HG03039 (cell line): ENCODE results near the gene TRAF1.
A peak's percentile ranks its signal among the peaks of the same experiment; 100 is the strongest.

Experiments
- ATAC-seq: cut with Tn5 transposase; IDR thresholded peaks from one replicate; pipeline ENCODE4 v1.9.1; 2021; ENCODE audit warnings: mild to moderate bottlenecking, moderate library complexity; ENCODE audit not compliant: unreplicated experiment

TRAF1 gene

GRCh38 chr9:120890320-120891244, 36.0 kb downstream of the TRAF1 start:
- ATAC-seq, result no peak

DNA sequence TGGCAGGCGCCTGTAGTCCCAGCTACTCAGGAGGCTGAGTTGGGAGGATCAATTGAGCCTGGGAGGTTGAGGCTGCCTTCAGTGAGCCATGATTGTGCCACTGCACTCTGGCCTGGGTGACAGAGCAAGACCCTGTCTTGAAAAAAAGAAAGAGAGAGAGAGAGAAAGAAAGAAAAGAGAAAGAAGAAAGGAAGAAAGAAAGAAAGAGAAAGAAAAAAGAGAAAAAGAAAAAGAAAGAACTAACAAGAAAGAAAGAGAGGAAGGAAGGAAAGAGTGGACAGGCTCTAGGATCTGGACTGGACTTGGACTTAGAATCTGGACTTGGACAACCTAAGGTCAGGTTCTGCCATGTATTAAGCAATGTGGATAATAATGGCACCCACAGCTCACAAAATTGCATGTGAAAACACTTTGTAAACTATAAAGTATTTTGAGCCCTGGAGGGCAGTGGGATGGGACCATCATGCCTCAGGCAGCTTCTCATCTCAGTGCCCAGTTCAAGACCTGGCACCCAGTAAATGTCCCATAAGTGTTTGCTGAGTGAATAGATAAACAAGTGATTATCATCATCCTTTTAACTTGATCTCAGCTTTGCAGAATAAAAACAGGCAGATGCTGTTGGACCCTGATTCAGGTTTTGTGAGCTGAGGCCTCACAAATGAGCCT, 36.9 kb downstream of the TRAF1 start:
- no peak for ATAC-seq

- ATAC-seq, result no peak
Measured at GRCh38 chr9:120888626-120889025, 38.0 kb downstream of the TRAF1 start.

DNA sequence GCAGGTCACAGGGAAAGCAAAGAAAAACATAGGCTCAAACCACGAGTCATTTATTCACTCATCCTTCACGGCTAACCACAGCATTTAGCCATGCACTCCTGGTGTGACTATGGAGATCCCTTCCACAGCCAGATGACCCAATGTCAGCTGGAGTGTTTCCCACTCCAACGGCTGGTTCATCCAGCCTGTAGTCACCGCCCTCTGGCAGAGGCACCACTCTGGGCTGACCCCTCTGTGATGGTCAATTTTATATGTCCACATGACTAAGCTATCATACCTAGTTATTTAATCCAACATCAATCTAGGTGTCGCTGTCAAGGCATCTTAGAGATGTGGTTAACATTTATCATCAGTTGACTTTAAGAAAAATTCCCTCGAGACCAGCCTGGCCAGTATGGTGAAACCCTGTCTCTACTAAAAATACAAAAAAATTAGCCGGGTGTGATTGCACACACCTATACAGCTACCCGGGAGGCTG, 40.1 kb downstream of the TRAF1 start:
- no peak for ATAC-seq

- no peak for ATAC-seq
Measured at GRCh38 chr9:120885958-120886357, 40.6 kb downstream of the TRAF1 start.

- ATAC-seq, result no peak
Measured at GRCh38 chr9:120885457-120885856, 41.1 kb downstream of the TRAF1 start.

GRCh38 chr9:120883608-120883996, 43.0 kb downstream of the TRAF1 start:
- no peak for ATAC-seq

DNA sequence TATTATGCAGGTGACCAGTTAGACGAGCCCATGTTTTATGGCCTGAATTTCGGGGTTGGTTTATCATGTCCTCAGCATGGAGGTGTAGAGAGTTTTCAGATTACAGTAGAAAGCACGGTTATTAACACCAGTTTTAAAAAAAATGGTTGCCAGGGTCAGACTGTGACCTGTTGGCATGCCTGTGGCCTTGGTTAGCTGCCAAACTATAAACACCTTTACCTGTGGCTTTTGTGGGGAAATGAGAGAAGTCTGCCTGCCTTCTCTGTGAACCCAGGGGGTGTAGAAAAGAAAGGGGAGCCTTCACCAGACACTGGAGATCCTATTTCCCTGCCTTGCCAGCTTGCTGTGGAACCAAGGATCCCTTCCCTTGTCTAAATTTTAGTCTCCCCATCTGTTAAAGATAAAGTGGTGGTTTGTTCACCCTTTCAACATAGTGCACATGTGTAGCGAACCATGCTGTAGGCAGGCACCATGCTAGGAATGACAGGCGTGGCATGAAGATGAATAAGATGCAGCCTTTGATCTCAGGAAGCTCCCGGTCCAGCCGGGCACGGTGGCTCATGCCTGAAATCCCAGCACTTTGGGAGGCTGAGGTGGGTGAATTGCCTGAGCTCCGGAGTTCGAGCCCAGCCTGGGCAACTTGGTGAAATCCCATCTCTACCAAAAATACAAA, 43.5 kb downstream of the TRAF1 start:
- no peak for ATAC-seq

- ATAC-seq, result no peak
Measured at GRCh38 chr9:120879446-120879845, 47.1 kb downstream of the TRAF1 start.

DNA sequence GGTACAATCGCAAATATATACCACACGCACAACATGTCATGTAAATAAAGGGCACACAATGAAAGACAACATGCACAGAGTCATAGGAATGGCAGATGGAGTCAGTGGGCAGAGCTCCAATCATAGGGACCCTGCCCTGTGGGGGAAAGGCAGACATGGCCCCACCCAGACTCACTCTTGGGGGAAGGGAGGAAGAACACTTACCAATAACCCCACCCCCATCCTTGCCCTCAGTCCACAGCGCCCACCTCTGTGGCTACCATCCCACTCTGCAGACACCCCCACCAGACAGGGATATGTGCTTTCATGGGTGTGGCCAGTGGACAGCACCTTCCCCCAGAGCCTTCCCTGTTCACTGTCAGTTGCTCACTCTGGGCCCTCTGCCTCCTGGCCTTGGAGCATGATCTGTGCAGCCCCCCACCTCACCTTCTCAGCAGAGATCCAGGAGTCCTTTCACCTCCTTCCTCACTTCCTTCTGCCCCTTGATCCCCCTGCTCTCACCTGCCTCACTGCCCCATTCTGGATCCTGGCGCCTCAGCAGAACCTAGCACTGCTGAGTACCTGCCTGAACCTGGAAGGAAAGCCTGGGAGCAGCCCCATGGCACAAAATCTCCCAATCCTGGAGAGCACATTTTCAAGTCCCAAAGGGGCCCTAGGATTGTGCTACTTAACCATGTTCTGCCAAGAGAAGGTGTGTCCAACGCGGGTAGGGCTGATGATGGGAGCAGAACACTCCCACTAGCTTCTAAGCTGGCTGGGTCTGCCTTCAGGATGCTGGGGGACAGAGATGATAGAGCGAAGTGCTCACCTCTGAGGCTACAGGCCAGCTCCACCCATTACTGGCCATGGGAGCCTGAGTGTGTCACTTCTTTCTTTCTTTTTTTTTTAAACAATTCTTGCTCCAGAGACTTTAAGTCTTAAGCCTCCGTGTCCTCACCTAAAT, 48.1 kb downstream of the TRAF1 start:
- ATAC-seq, result no peak

DNA sequence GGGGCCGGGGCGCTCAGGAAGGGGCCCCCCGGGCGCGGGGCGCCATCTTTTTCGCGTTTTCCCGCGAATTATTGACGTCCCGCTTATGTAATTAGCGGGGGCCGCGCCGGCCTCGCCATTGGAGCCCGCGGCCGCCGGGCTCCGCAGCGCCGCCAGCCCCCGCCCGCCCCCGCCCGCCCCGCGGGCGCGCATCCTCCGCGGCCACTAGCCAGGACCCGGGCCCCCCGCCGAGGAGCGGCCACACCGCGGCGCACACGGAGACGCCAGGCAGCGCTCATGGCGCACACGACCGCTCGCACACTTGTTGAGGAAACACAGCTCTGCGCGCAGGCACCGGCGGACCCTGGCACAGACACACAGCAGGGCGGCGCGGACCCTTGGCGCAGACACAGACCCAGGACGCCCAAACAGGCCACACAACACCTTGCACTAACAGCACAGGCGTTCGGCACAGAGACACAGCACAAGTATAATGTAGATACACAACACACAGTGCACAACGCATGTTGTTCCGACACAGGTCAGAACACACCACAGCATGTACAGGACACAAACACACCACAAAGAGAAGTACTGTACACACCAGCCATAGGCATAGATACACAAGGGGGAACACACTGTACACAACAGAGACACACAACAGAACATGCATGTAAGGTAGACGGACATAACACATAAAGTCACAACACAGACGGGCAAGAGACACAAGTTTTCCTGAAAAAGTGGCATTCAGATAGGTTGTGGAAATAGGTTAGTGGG, 49.1 kb downstream of the TRAF1 start:
- ATAC-seq, result peak; percentile 30

DNA sequence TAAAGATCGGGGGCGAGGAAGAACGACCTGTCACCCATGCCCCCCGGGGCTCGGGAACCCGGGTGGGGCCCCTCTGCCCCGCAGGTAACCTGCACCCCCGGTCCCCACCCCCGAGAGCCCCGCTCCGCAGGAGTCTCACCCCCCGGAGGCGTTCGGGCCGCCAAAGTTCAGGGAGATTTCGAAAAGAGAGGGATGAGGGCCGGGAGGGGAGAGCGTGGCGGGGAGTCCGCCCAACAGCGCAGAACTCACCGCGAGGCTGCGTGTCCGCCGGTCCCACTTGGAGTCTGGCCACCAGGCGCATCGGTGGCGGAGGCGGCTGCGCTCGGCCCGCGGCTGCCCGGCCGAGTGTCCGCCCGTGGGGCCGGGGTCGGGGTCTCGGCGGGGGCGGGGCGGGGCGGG, 49.8 kb downstream of the TRAF1 start, which contains the start of gene PHF19:
TSS of gene PHF19 (minus strand) at position 347 of the 399 bp plus-strand sequence. CDS start 2,447 bp downstream, outside the sequence.
- peak; percentile 14 for ATAC-seq

DNA sequence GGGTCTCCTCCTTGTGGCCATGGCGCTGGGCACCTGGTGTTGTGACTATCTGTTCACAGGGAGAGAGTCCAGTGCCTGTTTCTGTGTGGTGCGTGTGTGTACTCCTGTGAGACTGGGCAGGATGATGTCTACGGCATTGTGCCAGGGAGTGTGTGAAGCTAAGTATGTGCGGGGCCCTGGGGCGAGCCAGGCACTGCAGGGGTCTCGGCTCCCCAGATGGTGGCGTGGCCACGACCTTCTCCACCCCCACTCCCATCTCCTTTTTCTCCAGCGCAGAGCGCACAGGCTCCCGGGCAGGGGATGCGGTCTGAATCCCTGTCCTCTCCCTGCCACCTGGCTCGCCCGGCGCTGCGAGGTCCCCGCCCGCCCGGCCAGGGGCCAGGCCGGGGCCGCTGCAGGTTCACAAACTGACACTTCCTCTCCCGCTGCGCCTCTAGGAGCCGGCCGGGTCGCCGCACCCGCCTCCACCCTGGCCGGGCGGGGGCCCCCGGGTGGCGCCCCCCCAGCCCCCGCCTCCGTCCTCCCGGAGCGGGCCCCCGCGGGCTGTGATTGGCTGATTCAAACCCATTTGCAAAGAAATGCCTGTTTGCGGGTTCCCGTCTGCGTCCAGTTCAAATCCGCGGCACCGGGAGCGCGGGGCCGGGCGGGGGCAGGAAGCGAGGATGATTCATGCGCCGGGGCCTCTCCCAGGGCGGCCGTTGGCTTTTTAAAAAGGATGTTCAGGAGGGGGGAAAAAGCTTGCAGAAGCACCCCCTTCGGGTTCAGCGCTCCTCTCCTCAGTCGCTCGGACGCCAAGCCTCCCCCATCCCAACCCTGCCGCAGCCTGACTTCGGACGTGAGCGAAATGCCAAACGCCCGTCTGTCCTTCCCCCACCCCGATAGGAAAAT, 50.4 kb downstream of the TRAF1 start:
- peak; percentile 52 for ATAC-seq

- no peak for ATAC-seq
Measured at GRCh38 chr9:120875643-120875953, 51.0 kb downstream of the TRAF1 start.

DNA sequence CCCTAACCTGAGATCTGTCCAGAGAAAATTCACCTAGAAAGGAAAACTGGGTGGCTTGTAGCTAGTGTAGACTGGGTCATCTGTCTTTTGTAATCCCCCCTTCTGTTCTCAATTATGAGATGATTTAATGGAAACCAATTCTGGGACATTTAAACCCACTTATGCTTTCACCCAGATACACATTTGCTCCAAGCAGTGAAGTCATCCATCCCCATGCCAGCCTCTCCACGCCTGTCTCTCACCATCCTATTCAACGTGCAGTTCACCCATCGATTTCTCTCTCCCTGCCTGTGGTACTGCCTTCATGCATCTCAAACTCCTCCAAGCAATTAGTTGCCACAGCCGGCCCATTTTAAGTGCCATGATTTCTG, 51.4 kb downstream of the TRAF1 start:
- ATAC-seq, result no peak

- no peak for ATAC-seq
Measured at GRCh38 chr9:120874226-120875194, 52.1 kb downstream of the TRAF1 start.

GRCh38 chr9:120873512-120873911, 53.1 kb downstream of the TRAF1 start:
- ATAC-seq, result no peak
